GM23338 (cell line): ENCODE measurements around the gene EHD3. TPM values are rescaled to one million over a fixed set of nuclear protein-coding genes. Genes with fewer than 3 reads are reported as not detected.

Source experiments
- ATAC-seq: fragments of 200-7000 bp; cut with Tn5 transposase; 3 replicates; pipeline ENCODE4 v1.9.1; 2020
- DNase-seq: peaks from one replicate; pipeline ENCODE4 v3.0.0-alpha.2; 2015; ENCODE audit warnings: low spot score
- H2AFZ ChIP-seq: fragments of 200-600 bp; sonication (generic); 2 replicates; pipeline ENCODE4 v1.8.0; 2016; ENCODE audit warnings: antibody characterized with exemption, mild to moderate bottlenecking, moderate library complexity
- H3F3A ChIP-seq: fragments of 200-600 bp; sonication (generic); replicated peaks from 2 replicates; pipeline ENCODE4 v1.8.0; 2017; ENCODE audit warnings: antibody characterized with exemption, mixed run types, low read depth
- H3K27ac ChIP-seq: fragments of 200-600 bp; sonication (generic); 2 replicates; pipeline ENCODE4 v1.6.1; 2016; ENCODE audit warnings: low read depth
- H3K27me3 ChIP-seq: fragments of 200-600 bp; sonication (generic); 2 replicates; pipeline ENCODE4 v1.8.0; 2016; ENCODE audit warnings: mild to moderate bottlenecking, mixed run types, moderate library complexity; ENCODE audit not compliant: insufficient read depth
- H3K36me3 ChIP-seq: fragments of 200-600 bp; sonication (generic); 2 replicates; pipeline ENCODE4 v1.8.0; 2016; ENCODE audit warnings: mild to moderate bottlenecking; ENCODE audit not compliant: insufficient read depth
- H3K4me1 ChIP-seq: fragments of 200-600 bp; sonication (generic); 2 replicates; pipeline ENCODE4 v1.8.0; 2016; ENCODE audit warnings: mild to moderate bottlenecking, moderate library complexity; ENCODE audit not compliant: insufficient read depth
- H3K4me2 ChIP-seq: fragments of 200-600 bp; sonication (generic); 2 replicates; pipeline ENCODE4 v1.7.1; 2017; ENCODE audit warnings: mixed run types
- H3K4me3 ChIP-seq: fragments of 200-600 bp; sonication (generic); 2 replicates; pipeline ENCODE4 v1.6.1; 2016; ENCODE audit warnings: mixed run types
- H3K79me2 ChIP-seq: fragments of 200-600 bp; sonication (generic); replicated peaks from 2 replicates; pipeline ENCODE4 v1.8.0; 2017; ENCODE audit warnings: mild to moderate bottlenecking; ENCODE audit not compliant: insufficient read depth
- H3K9me2 ChIP-seq: fragments of 200-600 bp; sonication (generic); 2 replicates; pipeline ENCODE4 v1.8.0; 2017; ENCODE audit not compliant: insufficient read depth
- H4K20me1 ChIP-seq: fragments of 200-600 bp; sonication (generic); replicated peaks from 2 replicates; pipeline ENCODE4 v1.8.0; 2017; ENCODE audit warnings: mild to moderate bottlenecking; ENCODE audit not compliant: insufficient read depth
- H3K27ac Mint-ChIP-seq: 2 replicates; pipeline ENCODE4 v1.8.0; 2020; ENCODE audit warnings: inconsistent platforms, mild to moderate bottlenecking, moderate library complexity, mixed read lengths
- H3K27me3 Mint-ChIP-seq: 3 replicates; pipeline ENCODE4 v1.8.0; 2022; ENCODE audit warnings: low read depth, mild to moderate bottlenecking, moderate library complexity, mixed read lengths, inconsistent platforms; ENCODE audit not compliant: insufficient read depth, poor library complexity
- H3K36me3 Mint-ChIP-seq: 3 replicates; pipeline ENCODE4 v1.8.0; 2021; ENCODE audit warnings: low read depth, mild to moderate bottlenecking, inconsistent platforms, moderate library complexity, mixed read lengths
- H3K4me1 Mint-ChIP-seq: 3 replicates; pipeline ENCODE4 v1.8.0; 2020; ENCODE audit warnings: mild to moderate bottlenecking, inconsistent platforms, mixed read lengths
- H3K4me3 Mint-ChIP-seq: 3 replicates; pipeline ENCODE4 v1.8.0; 2021; ENCODE audit warnings: moderate library complexity, mild to moderate bottlenecking, inconsistent platforms, mixed read lengths
- H3K9me3 Mint-ChIP-seq: 3 replicates; pipeline ENCODE4 v1.8.0; 2020; ENCODE audit warnings: moderate library complexity, mild to moderate bottlenecking, inconsistent platforms, mixed read lengths
- CREB1 ChIP-seq: fragments of 250-450 bp; sonication (Bioruptor Pico); IDR thresholded peaks from 2 replicates; pipeline ENCODE4 v1.5.0; 2020; ENCODE audit warnings: low read depth, mild to moderate bottlenecking, moderate library complexity
- EZH2 ChIP-seq: fragments of 200-600 bp; sonication (generic); IDR thresholded peaks from one replicate; pipeline ENCODE4 v1.8.0; 2017; ENCODE audit warnings: antibody characterized with exemption, mild to moderate bottlenecking, low read depth; ENCODE audit not compliant: unreplicated experiment
- EZH2phosphoT487 ChIP-seq: fragments of 200-600 bp; sonication (generic); IDR thresholded peaks from one replicate; pipeline ENCODE4 v1.8.1; 2018; ENCODE audit warnings: antibody characterized with exemption; ENCODE audit not compliant: unreplicated experiment
- JUNB ChIP-seq: IDR thresholded peaks from one replicate; pipeline ENCODE4 v1.6.1; 2016; ENCODE audit warnings: antibody characterized with exemption; ENCODE audit not compliant: unreplicated experiment
- NANOG ChIP-seq: IDR thresholded peaks from 2 replicates; pipeline ENCODE4 v1.6.1; 2016; ENCODE audit warnings: antibody characterized with exemption, borderline replicate concordance
- POLR2AphosphoS5 ChIP-seq: IDR thresholded peaks from 2 replicates; pipeline ENCODE4 v1.6.1; 2016; ENCODE audit warnings: antibody characterized with exemption, low read depth
- STAT1 ChIP-seq: IDR thresholded peaks from one replicate; pipeline ENCODE4 v1.6.1; 2016; ENCODE audit warnings: antibody characterized with exemption; ENCODE audit not compliant: unreplicated experiment
- ZNF114 ChIP-seq: fragments of 250-450 bp; sonication (Bioruptor Pico); IDR thresholded peaks from 2 replicates; pipeline ENCODE4 v1.5.0; 2020; ENCODE audit warnings: mild to moderate bottlenecking, moderate library complexity
- ZNF331 ChIP-seq: fragments of 250-450 bp; sonication (Bioruptor Pico); IDR thresholded peaks from 2 replicates; pipeline ENCODE4 v1.5.0; 2020; ENCODE audit warnings: low read depth, mild to moderate bottlenecking, moderate library complexity
- polyA plus RNA-seq: library from polyadenylated mRNA; unstranded; fragments of >200 nt; fragmentation: Nextera tagmentation; extraction: Ambion mirVana; gene quantifications from 2 replicates; pipeline ENCODE4 v1.2.1, GENCODE V29; 2016
- total RNA-seq: library from RNA; depleted of rRNA; stranded (reverse); fragments of >200 nt; shearing (Covaris generic); gene quantifications from 2 replicates; pipeline ENCODE4 v1.2.3, GENCODE V29; 2014
- TF ChIP-seq, protein P1 (sequence below): fragments of 250-450 bp; sonication (Bioruptor Pico); IDR thresholded peaks from 2 replicates; pipeline ENCODE4 v1.5.0; 2020; ENCODE audit warnings: mild to moderate bottlenecking, moderate library complexity
- TF ChIP-seq, protein P2 (sequence below): IDR thresholded peaks from 2 replicates; pipeline ENCODE4 v1.6.1; 2016; ENCODE audit warnings: antibody characterized with exemption
- TF ChIP-seq, protein P3 (sequence below), 2 experiments: fragments of 200-600 bp in 1 of 2; sonication (generic) in 1 of 2; conservative IDR thresholded peaks; 2 replicates each; pipeline versions ENCODE4 v1.5.1 to v1.6.1; 2016 to 2017; ENCODE audit warnings: antibody characterized with exemption in 2 of 2, low read depth in 2 of 2, mild to moderate bottlenecking in 2 of 2, moderate library complexity in 1 of 2
- TF ChIP-seq, protein P4 (sequence below): IDR thresholded peaks from one replicate; pipeline ENCODE4 v1.6.1; 2018; ENCODE audit warnings: antibody characterized with exemption; ENCODE audit not compliant: unreplicated experiment

The EHD3 gene
- total and polyA plus RNA-seq, 2 experiments from 2014 or later, result 3.3 to 12.6 TPM

DNA sequence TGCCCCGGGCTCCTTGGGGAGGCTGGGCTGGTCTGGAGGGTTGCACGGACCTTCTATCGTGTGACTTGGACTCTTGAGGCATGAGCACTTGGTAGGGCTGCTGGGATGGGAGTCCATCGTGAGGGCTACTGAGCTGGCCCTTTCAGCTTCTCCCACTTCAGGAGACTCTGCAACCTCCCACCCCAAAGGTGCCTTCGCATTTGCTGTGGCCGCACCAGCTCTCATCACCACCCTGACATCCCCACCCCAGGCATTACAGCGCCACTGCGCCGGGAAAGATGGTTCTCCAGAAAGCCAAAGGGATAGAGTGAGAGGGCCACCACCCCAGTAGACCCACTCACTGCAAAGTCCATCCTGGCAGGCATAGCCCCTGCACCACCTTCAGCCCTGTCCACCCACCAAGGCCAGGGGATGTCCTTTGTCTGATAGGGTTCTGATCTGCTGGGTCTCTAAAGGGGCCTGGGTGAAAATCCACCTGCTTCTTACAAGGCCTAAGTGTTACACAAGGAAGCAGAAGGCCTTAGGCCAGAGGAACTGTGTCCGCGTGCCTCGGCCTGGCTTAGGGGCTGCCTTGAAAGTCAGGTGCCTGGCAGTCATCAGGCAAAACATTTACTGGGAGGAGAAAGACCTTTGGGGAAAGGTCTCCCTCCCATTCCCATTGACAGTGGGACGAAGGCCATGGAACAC, 5.1 kb downstream of the EHD3 start:
- ATAC-seq (no peak), DNase-seq (no peak)
- Mint-ChIP-seq H3K36me3 (no peaks in the 10 kb centered on the region), H3K27ac (no peak overlapping the region), H3K4me3 (no peak overlapping the region), H3K4me1 (peaks cover 20% of the 10 kb centered on the region), H3K9me3 (no peaks in the 10 kb centered on the region), H3K27me3 (peaks cover 8% of the 10 kb centered on the region)
- Histone ChIP-seq H3K27me3 (peaks cover 10% of the 10 kb centered on the region), H4K20me1 (no peaks in the 10 kb centered on the region; the same call in 1 of the 2 replicates), H3K79me2 (peaks cover 5% of the 10 kb centered on the region; the same call in 1 of the 2 replicates), H3K9me2 (no peaks in the 10 kb centered on the region), H3K36me3 (no peaks in the 10 kb centered on the region; the same call in 1 of the 2 replicates), H2AFZ (no peak overlapping the region), H3K4me2 (no peak overlapping the region), H3F3A (no peaks in the 10 kb centered on the region), H3K4me1 (peaks cover 8% of the 10 kb centered on the region; the same call in 1 of the 2 replicates), H3K4me3 (no peak overlapping the region), H3K27ac (no peak overlapping the region)
- no peak for TF ChIP-seq JUNB
- TF ChIP-seq EZH2, result no peak
- no peak for TF ChIP-seq NANOG
- no peak for TF ChIP-seq EZH2phosphoT487
- TF ChIP-seq, protein P1, sequence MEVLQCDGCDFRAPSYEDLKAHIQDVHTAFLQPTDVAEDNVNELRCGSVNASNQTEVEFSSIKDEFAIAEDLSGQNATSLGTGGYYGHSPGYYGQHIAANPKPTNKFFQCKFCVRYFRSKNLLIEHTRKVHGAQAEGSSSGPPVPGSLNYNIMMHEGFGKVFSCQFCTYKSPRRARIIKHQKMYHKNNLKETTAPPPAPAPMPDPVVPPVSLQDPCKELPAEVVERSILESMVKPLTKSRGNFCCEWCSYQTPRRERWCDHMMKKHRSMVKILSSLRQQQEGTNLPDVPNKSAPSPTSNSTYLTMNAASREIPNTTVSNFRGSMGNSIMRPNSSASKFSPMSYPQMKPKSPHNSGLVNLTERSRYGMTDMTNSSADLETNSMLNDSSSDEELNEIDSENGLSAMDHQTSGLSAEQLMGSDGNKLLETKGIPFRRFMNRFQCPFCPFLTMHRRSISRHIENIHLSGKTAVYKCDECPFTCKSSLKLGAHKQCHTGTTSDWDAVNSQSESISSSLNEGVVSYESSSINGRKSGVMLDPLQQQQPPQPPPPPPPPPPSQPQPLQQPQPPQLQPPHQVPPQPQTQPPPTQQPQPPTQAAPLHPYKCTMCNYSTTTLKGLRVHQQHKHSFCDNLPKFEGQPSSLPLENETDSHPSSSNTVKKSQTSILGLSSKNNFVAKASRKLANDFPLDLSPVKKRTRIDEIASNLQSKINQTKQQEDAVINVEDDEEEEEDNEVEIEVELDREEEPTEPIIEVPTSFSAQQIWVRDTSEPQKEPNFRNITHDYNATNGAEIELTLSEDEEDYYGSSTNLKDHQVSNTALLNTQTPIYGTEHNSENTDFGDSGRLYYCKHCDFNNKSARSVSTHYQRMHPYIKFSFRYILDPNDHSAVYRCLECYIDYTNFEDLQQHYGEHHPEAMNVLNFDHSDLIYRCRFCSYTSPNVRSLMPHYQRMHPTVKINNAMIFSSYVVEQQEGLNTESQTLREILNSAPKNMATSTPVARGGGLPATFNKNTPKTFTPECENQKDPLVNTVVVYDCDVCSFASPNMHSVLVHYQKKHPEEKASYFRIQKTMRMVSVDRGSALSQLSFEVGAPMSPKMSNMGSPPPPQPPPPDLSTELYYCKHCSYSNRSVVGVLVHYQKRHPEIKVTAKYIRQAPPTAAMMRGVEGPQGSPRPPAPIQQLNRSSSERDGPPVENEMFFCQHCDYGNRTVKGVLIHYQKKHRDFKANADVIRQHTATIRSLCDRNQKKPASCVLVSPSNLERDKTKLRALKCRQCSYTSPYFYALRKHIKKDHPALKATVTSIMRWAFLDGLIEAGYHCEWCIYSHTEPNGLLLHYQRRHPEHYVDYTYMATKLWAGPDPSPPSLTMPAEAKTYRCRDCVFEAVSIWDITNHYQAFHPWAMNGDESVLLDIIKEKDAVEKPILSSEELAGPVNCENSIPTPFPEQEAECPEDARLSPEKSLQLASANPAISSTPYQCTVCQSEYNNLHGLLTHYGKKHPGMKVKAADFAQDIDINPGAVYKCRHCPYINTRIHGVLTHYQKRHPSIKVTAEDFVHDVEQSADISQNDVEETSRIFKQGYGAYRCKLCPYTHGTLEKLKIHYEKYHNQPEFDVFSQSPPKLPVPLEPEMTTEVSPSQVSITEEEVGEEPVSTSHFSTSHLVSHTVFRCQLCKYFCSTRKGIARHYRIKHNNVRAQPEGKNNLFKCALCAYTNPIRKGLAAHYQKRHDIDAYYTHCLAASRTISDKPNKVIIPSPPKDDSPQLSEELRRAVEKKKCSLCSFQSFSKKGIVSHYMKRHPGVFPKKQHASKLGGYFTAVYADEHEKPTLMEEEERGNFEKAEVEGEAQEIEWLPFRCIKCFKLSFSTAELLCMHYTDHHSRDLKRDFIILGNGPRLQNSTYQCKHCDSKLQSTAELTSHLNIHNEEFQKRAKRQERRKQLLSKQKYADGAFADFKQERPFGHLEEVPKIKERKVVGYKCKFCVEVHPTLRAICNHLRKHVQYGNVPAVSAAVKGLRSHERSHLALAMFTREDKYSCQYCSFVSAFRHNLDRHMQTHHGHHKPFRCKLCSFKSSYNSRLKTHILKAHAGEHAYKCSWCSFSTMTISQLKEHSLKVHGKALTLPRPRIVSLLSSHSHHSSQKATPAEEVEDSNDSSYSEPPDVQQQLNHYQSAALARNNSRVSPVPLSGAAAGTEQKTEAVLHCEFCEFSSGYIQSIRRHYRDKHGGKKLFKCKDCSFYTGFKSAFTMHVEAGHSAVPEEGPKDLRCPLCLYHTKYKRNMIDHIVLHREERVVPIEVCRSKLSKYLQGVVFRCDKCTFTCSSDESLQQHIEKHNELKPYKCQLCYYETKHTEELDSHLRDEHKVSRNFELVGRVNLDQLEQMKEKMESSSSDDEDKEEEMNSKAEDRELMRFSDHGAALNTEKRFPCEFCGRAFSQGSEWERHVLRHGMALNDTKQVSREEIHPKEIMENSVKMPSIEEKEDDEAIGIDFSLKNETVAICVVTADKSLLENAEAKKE (CRISPR knock-in tag), result no peak
- TF ChIP-seq STAT1, result no peak
- TF ChIP-seq CREB1 (CRISPR knock-in tag), result no peak
- no peak for TF ChIP-seq POLR2AphosphoS5
- TF ChIP-seq ZNF114 (CRISPR knock-in tag), result no peak
- TF ChIP-seq, protein P2, sequence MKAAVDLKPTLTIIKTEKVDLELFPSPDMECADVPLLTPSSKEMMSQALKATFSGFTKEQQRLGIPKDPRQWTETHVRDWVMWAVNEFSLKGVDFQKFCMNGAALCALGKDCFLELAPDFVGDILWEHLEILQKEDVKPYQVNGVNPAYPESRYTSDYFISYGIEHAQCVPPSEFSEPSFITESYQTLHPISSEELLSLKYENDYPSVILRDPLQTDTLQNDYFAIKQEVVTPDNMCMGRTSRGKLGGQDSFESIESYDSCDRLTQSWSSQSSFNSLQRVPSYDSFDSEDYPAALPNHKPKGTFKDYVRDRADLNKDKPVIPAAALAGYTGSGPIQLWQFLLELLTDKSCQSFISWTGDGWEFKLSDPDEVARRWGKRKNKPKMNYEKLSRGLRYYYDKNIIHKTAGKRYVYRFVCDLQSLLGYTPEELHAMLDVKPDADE, result no peak
- TF ChIP-seq, protein P3, sequence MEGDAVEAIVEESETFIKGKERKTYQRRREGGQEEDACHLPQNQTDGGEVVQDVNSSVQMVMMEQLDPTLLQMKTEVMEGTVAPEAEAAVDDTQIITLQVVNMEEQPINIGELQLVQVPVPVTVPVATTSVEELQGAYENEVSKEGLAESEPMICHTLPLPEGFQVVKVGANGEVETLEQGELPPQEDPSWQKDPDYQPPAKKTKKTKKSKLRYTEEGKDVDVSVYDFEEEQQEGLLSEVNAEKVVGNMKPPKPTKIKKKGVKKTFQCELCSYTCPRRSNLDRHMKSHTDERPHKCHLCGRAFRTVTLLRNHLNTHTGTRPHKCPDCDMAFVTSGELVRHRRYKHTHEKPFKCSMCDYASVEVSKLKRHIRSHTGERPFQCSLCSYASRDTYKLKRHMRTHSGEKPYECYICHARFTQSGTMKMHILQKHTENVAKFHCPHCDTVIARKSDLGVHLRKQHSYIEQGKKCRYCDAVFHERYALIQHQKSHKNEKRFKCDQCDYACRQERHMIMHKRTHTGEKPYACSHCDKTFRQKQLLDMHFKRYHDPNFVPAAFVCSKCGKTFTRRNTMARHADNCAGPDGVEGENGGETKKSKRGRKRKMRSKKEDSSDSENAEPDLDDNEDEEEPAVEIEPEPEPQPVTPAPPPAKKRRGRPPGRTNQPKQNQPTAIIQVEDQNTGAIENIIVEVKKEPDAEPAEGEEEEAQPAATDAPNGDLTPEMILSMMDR (conservative IDR thresholded peaks at IDR 0.05; ENCODE audit: low read depth in 2 of 2), result no peak
- no peak for TF ChIP-seq ZNF331
- TF ChIP-seq, protein P4, sequence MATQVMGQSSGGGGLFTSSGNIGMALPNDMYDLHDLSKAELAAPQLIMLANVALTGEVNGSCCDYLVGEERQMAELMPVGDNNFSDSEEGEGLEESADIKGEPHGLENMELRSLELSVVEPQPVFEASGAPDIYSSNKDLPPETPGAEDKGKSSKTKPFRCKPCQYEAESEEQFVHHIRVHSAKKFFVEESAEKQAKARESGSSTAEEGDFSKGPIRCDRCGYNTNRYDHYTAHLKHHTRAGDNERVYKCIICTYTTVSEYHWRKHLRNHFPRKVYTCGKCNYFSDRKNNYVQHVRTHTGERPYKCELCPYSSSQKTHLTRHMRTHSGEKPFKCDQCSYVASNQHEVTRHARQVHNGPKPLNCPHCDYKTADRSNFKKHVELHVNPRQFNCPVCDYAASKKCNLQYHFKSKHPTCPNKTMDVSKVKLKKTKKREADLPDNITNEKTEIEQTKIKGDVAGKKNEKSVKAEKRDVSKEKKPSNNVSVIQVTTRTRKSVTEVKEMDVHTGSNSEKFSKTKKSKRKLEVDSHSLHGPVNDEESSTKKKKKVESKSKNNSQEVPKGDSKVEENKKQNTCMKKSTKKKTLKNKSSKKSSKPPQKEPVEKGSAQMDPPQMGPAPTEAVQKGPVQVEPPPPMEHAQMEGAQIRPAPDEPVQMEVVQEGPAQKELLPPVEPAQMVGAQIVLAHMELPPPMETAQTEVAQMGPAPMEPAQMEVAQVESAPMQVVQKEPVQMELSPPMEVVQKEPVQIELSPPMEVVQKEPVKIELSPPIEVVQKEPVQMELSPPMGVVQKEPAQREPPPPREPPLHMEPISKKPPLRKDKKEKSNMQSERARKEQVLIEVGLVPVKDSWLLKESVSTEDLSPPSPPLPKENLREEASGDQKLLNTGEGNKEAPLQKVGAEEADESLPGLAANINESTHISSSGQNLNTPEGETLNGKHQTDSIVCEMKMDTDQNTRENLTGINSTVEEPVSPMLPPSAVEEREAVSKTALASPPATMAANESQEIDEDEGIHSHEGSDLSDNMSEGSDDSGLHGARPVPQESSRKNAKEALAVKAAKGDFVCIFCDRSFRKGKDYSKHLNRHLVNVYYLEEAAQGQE, result no peak
